Calu3 (cell line): ENCODE measurements around the gene C21orf91. TPM values are rescaled to one million over a fixed set of nuclear protein-coding genes. Genes with fewer than 3 reads are reported as not detected.
"Not testable (repeated sequence)": the region's sequence is repeated elsewhere in the genome, so short reads cannot be mapped to it uniquely, and the experiment has no call there.

ENCODE experiments used
- BruUV-seq: library from RNA; stranded (reverse); fragments of 400-500 nt; replicated peaks from 2 replicates; lab custom pipeline; 2021; lab: Mats Ljungman, UMichigan
- CTCF ChIA-PET: fragments of 300-600 bp; sonication (Branson Sonifier 250); formaldehyde crosslinking; loops from one replicate; lab custom pipeline; 2022; ENCODE audit warnings: antibody characterized with exemption; lab: Charles Lee
- DNase-seq: peaks from one replicate; pipeline ENCODE4 v3.0.0; 2022
- H3K27ac Mint-ChIP-seq: one replicate; pipeline ENCODE4 v1.8.0; 2022; ENCODE audit warnings: mixed read lengths; ENCODE audit not compliant: unreplicated experiment
- H3K27me3 Mint-ChIP-seq: one replicate; pipeline ENCODE4 v1.8.0; 2022; ENCODE audit warnings: mixed read lengths; ENCODE audit not compliant: unreplicated experiment
- H3K36me3 Mint-ChIP-seq: one replicate; pipeline ENCODE4 v1.8.0; 2022; ENCODE audit warnings: mild to moderate bottlenecking, moderate library complexity, mixed read lengths; ENCODE audit not compliant: insufficient read depth, unreplicated experiment
- H3K4me1 Mint-ChIP-seq: one replicate; pipeline ENCODE4 v1.8.0; 2022; ENCODE audit warnings: mild to moderate bottlenecking, low read depth, mixed read lengths; ENCODE audit not compliant: unreplicated experiment
- H3K4me3 Mint-ChIP-seq: one replicate; pipeline ENCODE4 v1.8.0; 2022; ENCODE audit warnings: mild to moderate bottlenecking, low read depth, moderate library complexity, mixed read lengths; ENCODE audit not compliant: unreplicated experiment
- H3K9me3 Mint-ChIP-seq: one replicate; pipeline ENCODE4 v1.8.0; 2022; ENCODE audit warnings: low read depth, mixed read lengths; ENCODE audit not compliant: unreplicated experiment
- intact Hi-C: fragments of 100-400 bp; cut with micrococcal nuclease; formaldehyde crosslinking; loops from one replicate; pipeline ENCODE4 v1.10.0; 2022; ENCODE audit not compliant: unreplicated experiment
- total RNA-seq: library from RNA; stranded (reverse); gene quantifications from 2 replicates; pipeline ENCODE4 v1.2.3, GENCODE V29; 2022
- TF ChIP-seq, protein P1 (sequence below): fragments of 200-600 bp; IDR thresholded peaks from one replicate; pipeline ENCODE4 v1.8.0; 2022; ENCODE audit warnings: antibody characterized with exemption; ENCODE audit not compliant: unreplicated experiment

C21orf91 gene
- total RNA-seq, 1 experiment from 2014 or later: 9.6 TPM

DNA sequence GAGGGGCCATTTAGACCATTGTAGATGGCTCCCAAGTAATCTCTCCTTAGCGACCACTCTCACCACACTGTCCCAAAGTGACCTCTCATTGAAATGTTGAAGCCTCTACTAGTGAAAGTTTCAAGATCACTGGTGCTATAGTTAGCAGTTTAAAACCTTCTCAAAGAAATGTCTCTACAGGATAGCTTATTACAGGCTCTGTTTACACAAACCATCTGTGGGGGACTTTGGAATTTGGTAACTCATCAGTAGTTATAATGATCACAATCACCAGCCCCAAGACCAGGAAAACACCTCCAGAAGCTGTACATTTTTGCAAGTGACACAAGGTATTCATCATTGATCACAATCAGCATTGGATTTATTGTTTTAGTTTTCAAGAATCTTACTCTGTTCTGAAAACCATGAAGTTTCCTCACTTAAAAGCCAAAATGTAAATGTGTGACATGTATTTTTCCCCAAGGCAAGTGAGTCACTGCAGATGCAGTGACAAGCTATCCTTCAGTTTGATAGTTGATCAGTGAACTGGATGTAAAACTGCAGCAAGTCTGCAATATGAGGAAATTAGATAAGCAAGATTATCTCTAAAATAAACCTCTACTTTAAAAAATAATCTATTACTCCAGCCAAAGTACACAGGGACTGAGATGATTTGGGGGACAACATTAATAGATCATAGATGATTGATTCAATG is 41.9 kb downstream of the C21orf91 start:
- Mint-ChIP-seq H3K27me3 (no peaks in the 10 kb centered on the region), H3K4me1 (no peaks in the 10 kb centered on the region), H3K9me3 (peaks cover 10% of the 10 kb centered on the region), H3K27ac (no peak overlapping the region), H3K36me3 (no peaks in the 10 kb centered on the region), H3K4me3 (no peak overlapping the region)
- no TSS peak for BruUV-seq
- CTCF ChIA-PET: no interaction called here
- intact Hi-C loops: no loop called here
- no peak for DNase-seq
- TF ChIP-seq, protein P1, sequence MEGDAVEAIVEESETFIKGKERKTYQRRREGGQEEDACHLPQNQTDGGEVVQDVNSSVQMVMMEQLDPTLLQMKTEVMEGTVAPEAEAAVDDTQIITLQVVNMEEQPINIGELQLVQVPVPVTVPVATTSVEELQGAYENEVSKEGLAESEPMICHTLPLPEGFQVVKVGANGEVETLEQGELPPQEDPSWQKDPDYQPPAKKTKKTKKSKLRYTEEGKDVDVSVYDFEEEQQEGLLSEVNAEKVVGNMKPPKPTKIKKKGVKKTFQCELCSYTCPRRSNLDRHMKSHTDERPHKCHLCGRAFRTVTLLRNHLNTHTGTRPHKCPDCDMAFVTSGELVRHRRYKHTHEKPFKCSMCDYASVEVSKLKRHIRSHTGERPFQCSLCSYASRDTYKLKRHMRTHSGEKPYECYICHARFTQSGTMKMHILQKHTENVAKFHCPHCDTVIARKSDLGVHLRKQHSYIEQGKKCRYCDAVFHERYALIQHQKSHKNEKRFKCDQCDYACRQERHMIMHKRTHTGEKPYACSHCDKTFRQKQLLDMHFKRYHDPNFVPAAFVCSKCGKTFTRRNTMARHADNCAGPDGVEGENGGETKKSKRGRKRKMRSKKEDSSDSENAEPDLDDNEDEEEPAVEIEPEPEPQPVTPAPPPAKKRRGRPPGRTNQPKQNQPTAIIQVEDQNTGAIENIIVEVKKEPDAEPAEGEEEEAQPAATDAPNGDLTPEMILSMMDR: no peak

DNA sequence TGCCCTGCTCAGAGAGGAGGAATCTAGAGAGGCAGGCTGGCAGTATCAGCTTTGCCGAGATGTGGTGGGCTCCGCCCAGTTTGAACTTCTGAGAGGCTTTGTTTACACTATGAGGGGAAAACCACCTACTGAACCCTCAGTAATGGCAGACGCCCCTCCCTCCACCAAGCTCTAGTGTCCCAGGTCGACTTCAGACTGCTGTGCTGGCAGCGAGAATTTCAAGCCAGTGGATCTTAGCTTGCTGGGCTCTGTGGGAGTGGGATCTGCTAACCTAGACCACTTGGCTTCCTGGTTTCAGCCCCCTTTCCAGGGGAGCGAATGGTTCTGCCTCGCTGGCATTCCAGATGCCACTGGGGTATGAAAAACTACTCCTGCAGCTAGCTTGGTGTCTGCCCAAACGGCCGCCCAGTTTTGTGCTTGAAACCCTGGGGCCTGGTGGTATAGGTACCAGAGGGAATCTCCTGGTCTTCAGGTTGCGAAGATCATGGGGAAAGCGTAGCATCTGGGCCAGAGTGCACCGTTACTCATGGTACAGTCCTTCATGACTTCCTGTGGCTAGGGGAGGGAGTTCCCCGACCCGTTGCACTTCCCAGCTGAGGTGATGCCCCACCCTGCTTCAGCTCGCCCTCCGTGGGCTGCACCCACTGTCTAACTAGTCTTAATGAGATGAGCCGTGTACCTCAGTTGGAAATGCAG is 43.6 kb downstream of the C21orf91 start:
- no peaks in the 10 kb centered on the region for H3K36me3 Mint-ChIP-seq
- intact Hi-C loops: no loop called here
- no peak overlapping the region for H3K27ac Mint-ChIP-seq
- TF ChIP-seq, protein P1: no peak
- DNase-seq: no peak
- no peak overlapping the region for H3K4me3 Mint-ChIP-seq
- no peaks in the 10 kb centered on the region for H3K27me3 Mint-ChIP-seq
- H3K4me1 Mint-ChIP-seq: no peaks in the 10 kb centered on the region
- peaks cover 10% of the 10 kb centered on the region for H3K9me3 Mint-ChIP-seq
- CTCF ChIA-PET: no interaction called here
- no TSS peak for BruUV-seq

DNA sequence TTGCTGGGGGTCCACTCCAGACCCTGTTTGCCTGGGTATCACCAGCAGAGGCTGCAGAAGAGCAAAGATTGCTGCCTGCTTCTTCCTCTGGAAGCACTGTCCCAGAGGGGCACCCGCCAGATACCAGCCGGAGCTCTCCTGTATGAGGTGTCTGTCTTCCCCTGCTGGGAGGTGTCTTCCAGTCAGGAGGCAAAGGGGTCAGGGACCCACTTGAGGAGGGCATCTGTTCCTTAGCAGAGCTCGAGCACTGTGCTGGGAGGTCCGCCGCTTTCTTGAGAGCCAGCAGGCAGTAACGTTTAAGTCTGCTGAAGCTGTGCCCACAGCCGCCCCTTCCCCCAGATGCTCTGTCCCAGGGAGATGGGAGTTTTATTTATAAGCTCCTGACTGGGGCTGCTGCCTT is 44.1 kb downstream of the C21orf91 start:
- H3K27ac Mint-ChIP-seq, intact Hi-C loops, DNase-seq, CTCF ChIA-PET, BruUV-seq, H3K36me3 Mint-ChIP-seq, H3K4me3 Mint-ChIP-seq, H3K27me3 Mint-ChIP-seq, H3K4me1 Mint-ChIP-seq: not testable (repeated sequence)
- peaks cover 10% of the 10 kb centered on the region for H3K9me3 Mint-ChIP-seq

DNA sequence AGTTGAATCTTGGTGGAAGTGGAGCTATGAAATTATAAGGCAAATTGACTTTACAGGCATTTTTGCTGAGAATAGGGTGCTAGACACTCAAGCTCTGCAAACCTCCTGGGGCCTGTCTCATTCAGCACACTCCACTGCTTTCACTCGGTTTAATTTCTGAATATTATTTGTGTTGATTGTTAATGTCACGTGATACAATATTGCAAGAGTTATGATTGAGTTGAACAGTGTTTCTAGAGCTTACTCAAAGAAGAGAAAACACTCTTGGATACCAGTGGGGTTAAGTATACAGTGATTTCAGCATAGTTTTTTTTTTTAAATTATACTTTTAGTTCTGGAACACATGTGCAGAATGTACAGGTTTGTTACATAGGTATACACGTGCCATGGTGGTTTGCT is 49.7 kb downstream of the C21orf91 start:
- TF ChIP-seq, protein P1: no peak
- Mint-ChIP-seq H3K4me1 (no peaks in the 10 kb centered on the region), H3K4me3 (no peak overlapping the region), H3K27ac (no peak overlapping the region), H3K9me3 (peaks cover 9% of the 10 kb centered on the region), H3K36me3 (no peaks in the 10 kb centered on the region), H3K27me3 (peaks cover 10% of the 10 kb centered on the region)
- BruUV-seq: no TSS peak
- intact Hi-C loops: no loop called here
- DNase-seq: no peak
- CTCF ChIA-PET: no interaction called here
